Measurements from ENCODE around the gene SLC27A5. TPM values are rescaled to one million over a fixed set of nuclear protein-coding genes. Genes with fewer than 3 reads are reported as not detected.

SLC27A5 gene
- total RNA-seq, 1 experiment from 2014 or later, result 0.55 TPM

DNA sequence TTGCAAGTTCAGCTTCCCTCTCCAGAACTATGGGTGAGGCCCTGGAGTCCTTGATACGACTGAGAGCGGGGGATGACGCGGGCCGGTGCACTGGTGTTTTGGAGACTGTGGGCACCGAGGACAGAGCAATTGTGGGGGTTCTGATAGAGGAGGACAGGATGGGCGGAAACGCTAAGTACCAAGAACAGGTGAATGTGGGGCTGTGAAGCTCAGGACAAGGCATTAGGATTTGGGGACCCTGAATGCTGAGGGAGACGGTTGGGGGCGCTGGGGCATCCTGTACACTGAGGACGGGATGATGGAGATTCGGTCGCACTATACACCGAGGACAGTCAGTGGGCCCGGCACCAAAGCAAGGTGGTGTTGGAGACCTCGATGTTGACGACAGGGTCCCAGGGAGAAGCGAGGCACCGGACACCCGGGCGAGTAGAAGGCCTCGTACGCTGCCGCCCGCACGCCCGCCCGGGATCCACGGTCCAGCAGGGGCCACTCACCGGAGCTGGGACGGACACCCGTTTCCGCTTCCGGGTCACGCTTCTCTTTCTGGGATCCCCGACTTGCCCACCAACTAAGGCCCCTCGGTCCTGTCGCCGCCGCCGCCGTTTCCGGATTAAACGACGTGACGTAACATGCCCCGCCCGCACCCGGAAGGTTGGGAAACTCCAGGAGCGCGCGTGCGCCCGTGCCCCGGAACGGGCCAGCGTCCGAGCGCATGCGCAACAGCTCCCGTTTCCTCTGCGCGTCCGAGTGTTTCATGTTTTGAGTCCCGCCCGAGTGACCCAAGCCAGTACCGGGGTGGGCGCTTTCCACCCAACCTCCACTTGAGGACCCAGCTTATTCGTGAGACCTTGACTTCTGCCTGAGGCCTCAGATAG, 42.9 kb upstream of the SLC27A5 start, which contains the start of gene CHMP2A:
Gene CHMP2A, minus strand, starts transcription at position 612 of the 875 bp plus-strand sequence. CDS start 893 bp downstream, outside the sequence.
- Histone ChIP-seq H3K27ac (peak within 1 kb of the TSS; percentile 65), H3K27me3 (replicated peaks) (no peaks in the 10 kb centered on the region), H3K4me3 (peak within 1 kb of the TSS; percentile 47), H3K9me3 (replicated peaks) (no peaks in the 10 kb centered on the region), H3K36me3 (peaks cover 77% of the 10 kb centered on the region), H3K4me1 (replicated peaks) (peaks cover 28% of the 10 kb centered on the region)
- peak; percentile 92 to 99 for DNase-seq (ENCODE audit: low read depth in 1 of 2, low spot score in 2 of 2)

DNA sequence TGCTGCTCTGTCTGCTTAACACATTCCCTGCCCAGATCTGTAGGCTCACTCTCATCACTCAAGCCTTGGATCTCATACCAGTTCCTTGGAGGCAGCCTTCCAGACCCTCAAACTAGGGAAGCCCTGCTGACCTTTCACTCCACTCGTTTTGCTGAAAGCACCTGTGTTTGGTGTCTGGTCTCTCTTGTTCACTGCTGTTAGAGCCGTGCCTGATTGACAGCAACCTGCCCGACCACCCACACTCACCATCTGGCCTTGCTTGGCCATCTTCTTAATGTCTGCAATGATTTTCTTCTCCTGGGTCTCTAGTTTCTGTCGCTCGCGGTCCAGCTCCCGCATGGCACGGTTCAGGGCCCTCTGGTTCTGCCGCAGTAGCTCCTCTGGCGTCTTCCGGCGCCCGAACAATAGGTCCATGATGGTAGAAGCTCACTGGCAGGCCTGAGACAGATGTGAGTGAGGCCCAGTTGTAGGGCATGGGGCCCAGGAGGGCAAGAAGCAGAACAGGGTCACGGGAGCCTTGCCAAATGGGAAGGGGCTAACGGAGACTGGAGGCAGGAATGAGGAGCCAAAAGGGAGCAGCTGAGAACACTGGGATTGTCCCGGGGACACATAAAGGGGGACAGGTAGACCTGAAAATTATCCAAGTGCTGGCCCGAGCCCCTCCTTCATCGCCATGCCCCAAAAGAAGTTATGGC, 42.2 kb upstream of the SLC27A5 start:
- Histone ChIP-seq H3K4me3 (peak overlapping the region; percentile 47), H3K27ac (peak overlapping the region; percentile 65; the same call in 1 of the 2 replicates), H3K27me3 (replicated peaks) (no peaks in the 10 kb centered on the region), H3K4me1 (replicated peaks) (peaks cover 25% of the 10 kb centered on the region), H3K36me3 (peaks cover 85% of the 10 kb centered on the region), H3K9me3 (replicated peaks) (no peaks in the 10 kb centered on the region)
- peak in 1 of 2 experiments; percentile 22 for DNase-seq (ENCODE audit: low read depth in 1 of 2, low spot score in 2 of 2)

DNA sequence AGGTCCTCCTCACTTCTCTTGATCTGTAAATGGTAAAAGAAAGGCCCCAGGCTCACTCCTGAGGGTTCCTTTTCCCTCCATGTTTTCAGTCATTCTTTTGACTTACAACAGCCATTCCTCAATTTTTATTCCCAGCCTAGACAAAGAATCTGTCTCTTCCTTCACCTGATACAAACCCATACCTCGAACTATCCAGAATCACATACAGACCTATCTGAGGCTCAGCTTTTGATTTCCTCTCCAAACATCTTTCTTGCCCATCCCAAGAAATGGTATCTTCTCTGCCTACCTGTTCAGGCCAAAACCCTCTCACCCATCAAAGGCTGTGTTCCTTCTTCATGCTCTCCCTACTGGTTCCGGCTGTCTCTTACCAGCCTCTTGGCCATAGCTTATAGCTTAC, 40.9 kb upstream of the SLC27A5 start:
- Histone ChIP-seq H3K27me3 (replicated peaks) (no peaks in the 10 kb centered on the region), H3K27ac (no peak overlapping the region), H3K36me3 (peaks cover 93% of the 10 kb centered on the region), H3K4me3 (no peak overlapping the region), H3K4me1 (replicated peaks) (peaks cover 25% of the 10 kb centered on the region), H3K9me3 (replicated peaks) (no peaks in the 10 kb centered on the region)
- no peak for DNase-seq (ENCODE audit: low read depth in 1 of 2, low spot score in 2 of 2)

DNA sequence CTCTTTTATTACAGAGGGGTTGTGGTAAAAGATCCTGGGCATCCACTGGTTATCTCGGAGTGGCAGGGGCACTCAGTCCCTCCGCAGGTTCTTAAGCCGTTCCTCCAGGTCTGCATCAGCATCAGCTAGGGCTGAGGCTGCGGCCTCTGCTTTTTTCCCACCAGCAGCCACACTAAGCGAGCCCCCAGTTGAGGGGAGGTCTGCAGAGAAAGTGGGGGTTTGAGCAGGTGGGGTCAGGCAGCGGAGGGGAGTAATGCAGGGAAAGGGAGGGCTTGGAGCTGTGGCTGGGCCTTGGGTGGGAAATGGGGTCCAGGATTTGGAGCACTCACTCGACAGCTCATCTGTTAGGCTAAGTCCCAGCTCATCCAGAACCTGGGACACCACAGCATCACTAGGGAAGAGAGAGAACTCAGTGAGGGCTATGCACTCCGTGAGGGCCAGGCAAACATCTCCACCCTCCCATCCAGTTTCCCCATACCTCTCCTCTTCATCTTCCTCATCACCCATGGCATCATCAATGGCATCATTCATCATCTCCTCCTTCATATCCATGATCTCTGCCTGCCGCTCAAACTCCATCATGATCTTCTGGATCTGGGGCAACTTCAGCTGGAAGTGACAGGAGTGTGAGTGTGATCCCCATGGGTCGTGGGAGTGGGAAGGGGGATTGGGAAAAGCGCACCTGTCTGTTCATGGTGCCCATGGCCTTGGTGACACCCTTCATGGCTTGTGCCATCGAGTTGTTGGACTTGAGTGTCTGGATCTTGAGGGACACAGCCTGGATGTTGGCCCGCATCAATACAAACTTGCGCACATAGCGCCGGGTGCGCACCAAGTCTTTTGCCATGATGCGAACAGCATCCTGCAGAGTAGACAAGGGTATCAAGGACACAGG, 40.0 kb upstream of the SLC27A5 start:
- no peak for DNase-seq (ENCODE audit: low read depth in 1 of 2, low spot score in 2 of 2)
- Histone ChIP-seq H3K9me3 (replicated peaks) (no peaks in the 10 kb centered on the region), H3K4me3 (no peak overlapping the region), H3K4me1 (replicated peaks) (peaks cover 20% of the 10 kb centered on the region), H3K36me3 (peaks cover 95% of the 10 kb centered on the region), H3K27me3 (replicated peaks) (no peaks in the 10 kb centered on the region), H3K27ac (no peak overlapping the region)

DNA sequence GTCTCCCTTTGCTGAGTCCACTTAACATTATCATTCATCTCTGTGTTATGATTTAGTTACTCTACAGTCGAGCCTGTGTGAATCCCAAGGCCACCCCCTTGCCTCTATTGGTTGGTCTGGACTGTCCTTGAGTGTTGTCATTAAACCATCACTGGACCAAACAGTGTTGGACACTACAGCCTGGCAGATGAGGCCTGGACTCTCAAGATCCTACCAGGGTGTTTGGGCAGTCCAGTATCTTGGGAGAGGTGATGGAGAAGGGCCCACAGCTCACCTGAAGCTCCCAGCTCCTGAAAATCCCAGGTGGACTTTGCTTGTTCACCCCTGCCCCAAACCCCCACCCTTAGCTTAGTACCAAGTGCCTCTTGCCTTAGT, 39.3 kb upstream of the SLC27A5 start:
- Histone ChIP-seq H3K9me3 (replicated peaks) (no peaks in the 10 kb centered on the region), H3K36me3 (peaks cover 94% of the 10 kb centered on the region), H3K4me3 (no peak overlapping the region)

DNA sequence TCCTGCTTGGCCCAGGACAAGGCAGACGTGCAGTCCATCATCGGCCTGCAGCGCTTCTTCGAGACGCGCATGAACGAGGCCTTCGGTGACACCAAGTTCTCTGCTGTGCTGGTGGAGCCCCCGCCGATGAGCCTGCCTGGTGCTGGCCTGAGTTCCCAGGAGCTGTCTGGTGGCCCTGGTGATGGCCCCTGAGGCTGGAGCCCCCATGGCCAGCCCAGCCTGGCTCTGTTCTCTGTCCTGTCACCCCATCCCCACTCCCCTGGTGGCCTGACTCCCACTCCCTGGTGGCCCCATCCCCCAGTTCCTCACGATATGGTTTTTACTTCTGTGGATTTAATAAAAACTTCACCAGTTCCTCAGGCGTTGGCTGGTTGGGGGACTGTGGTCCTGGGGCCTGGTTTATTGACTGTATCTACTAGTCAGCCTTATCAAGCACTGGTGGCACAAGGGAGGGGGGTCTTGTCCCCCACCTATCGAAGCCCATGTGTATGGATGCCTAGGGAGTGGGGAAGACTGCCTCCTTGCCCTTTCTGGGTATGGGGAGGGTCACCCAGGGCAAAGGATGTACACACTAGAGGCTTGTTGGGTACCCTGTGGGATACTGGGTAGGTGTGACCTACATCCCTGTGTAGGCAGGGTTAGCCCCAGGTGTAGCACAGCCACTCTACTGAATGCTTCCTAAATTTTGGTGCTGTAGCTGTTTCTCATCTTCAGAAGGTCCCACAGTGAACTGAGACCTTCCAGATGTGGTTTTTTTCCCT, 38.8 kb upstream of the SLC27A5 start:
- no peak overlapping the region for H3K27ac ChIP-seq
- H3K4me1 ChIP-seq (replicated peaks), result peaks cover 29% of the 10 kb centered on the region
- no peaks in the 10 kb centered on the region for H3K27me3 ChIP-seq (replicated peaks)
- no peaks in the 10 kb centered on the region for H3K9me3 ChIP-seq (replicated peaks)
- H3K36me3 ChIP-seq, result peaks cover 96% of the 10 kb centered on the region
- no peak overlapping the region for H3K4me3 ChIP-seq
- no peak for DNase-seq (ENCODE audit: low read depth in 1 of 2, low spot score in 2 of 2)

More for the DNA sequence above, 39.3 kb upstream of the SLC27A5 start:
- Histone ChIP-seq H3K4me1 (replicated peaks) (peaks cover 24% of the 10 kb centered on the region), H3K27me3 (replicated peaks) (no peaks in the 10 kb centered on the region), H3K27ac (no peak overlapping the region)
- DNase-seq (ENCODE audit: low read depth in 1 of 2, low spot score in 2 of 2), result no peak

DNA sequence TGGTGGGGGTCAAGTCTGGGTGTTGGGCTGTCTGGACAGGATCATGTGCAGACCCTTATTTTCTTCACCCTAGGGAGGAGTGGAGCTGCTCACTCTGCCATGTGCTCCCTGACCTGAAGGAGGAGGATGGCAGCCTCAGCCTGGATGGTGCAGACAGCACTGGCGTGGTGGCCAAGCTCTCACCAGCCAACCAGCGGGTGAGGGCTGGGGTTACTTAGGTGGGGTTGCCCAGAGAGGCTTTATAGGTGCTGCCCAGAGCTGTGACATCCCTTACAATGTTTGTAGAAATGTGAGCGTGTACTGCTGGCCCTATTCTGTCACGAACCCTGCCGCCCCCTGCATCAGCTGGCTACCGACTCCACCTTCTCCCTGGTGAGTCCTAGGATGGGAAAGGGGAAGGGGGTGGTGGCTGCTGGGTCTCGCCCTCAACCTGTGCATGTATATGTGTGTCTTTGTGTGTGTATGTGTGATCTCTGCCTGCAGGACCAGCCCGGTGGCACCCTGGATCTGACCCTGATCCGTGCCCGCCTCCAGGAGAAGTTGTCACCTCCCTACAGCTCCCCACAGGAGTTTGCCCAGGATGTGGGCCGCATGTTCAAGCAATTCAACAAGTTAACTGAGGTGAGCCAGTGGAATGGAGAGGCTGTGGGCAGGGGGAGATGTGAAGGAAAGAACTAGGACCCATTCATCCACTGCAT, 38.0 kb upstream of the SLC27A5 start:
- Histone ChIP-seq H3K36me3 (peaks cover 98% of the 10 kb centered on the region), H3K9me3 (replicated peaks) (peaks cover 3% of the 10 kb centered on the region), H3K27me3 (replicated peaks) (no peaks in the 10 kb centered on the region), H3K4me3 (no peak overlapping the region), H3K27ac (no peak overlapping the region), H3K4me1 (replicated peaks) (peaks cover 24% of the 10 kb centered on the region)
- no peak for DNase-seq (ENCODE audit: low read depth in 1 of 2, low spot score in 2 of 2)

DNA sequence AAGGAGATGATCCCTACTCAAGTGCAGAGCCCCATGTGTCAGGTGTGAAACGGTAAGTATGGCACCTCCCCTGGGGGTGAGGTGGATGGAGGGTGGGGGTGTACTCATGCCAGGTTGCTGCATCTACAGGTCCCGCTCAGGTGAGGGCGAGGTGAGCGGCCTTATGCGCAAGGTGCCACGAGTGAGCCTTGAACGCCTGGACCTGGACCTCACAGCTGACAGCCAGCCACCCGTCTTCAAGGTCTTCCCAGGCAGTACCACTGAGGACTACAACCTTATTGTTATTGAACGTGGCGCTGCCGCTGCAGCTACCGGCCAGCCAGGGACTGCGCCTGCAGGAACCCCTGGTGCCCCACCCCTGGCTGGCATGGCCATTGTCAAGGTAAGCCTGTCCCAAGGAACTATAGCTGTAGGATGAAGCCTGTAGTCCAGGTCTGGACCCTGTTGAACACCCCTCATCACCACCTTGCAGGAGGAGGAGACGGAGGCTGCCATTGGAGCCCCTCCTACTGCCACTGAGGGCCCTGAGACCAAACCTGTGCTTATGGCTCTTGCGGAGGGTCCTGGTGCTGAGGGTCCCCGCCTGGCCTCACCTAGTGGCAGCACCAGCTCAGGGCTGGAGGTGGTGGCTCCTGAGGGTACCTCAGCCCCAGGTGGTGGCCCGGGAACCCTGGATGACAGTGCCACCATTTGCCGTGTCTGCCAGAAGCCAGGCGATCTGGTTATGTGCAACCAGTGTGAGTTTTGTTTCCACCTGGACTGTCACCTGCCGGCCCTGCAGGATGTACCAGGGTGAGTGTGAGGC, 37.3 kb upstream of the SLC27A5 start:
- H3K4me3 ChIP-seq, result no peak overlapping the region
- peaks cover 16% of the 10 kb centered on the region for H3K4me1 ChIP-seq (replicated peaks)
- peaks cover 4% of the 10 kb centered on the region for H3K9me3 ChIP-seq (replicated peaks)
- H3K27ac ChIP-seq, result no peak overlapping the region
- DNase-seq (ENCODE audit: low read depth in 1 of 2, low spot score in 2 of 2), result no peak
- peaks cover 93% of the 10 kb centered on the region for H3K36me3 ChIP-seq
- H3K27me3 ChIP-seq (replicated peaks), result no peaks in the 10 kb centered on the region

DNA sequence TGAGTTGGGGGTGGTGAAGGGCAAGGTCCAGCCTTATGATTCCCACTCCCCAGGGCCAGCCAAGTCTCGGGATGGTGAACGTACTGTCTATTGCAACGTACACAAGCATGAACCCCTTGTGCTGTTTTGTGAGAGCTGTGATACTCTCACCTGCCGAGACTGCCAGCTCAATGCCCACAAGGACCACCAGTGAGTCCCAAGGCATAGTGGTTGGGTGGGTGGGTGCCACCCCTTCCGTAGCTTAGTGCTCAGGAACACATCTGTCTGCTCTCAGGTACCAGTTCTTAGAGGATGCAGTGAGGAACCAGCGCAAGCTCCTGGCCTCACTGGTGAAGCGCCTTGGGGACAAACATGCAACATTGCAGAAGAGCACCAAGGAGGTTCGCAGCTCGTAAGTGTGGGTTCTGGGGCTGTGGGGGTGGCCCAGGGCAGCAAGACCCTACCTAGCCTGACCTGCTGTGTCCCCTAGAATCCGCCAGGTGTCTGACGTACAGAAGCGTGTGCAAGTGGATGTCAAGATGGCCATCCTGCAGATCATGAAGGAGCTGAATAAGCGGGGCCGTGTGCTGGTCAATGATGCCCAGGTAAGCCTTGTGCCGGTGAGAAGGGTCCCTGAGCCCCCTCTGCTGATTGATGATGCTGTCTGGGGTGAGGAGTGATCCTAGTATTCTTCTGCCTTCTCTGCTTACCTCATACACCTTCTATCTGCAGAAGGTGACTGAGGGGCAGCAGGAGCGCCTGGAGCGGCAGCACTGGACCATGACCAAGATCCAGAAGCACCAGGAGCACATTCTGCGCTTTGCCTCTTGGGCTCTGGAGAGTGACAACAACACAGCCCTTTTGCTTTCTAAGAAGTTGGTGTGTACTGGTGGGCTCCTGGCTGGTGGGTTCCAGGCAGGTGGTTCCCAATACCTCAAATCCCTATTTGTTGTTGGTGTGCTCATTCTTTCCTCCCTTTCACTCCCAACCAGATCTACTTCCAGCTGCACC, 35.8 kb upstream of the SLC27A5 start:
- H3K27ac ChIP-seq, result no peak overlapping the region
- H3K36me3 ChIP-seq, result peaks cover 79% of the 10 kb centered on the region
- peaks cover 4% of the 10 kb centered on the region for H3K9me3 ChIP-seq (replicated peaks)
- peaks cover 16% of the 10 kb centered on the region for H3K4me1 ChIP-seq (replicated peaks)
- H3K27me3 ChIP-seq (replicated peaks), result no peaks in the 10 kb centered on the region
- no peak for DNase-seq (ENCODE audit: low read depth in 1 of 2, low spot score in 2 of 2)
- H3K4me3 ChIP-seq, result no peak overlapping the region

DNA sequence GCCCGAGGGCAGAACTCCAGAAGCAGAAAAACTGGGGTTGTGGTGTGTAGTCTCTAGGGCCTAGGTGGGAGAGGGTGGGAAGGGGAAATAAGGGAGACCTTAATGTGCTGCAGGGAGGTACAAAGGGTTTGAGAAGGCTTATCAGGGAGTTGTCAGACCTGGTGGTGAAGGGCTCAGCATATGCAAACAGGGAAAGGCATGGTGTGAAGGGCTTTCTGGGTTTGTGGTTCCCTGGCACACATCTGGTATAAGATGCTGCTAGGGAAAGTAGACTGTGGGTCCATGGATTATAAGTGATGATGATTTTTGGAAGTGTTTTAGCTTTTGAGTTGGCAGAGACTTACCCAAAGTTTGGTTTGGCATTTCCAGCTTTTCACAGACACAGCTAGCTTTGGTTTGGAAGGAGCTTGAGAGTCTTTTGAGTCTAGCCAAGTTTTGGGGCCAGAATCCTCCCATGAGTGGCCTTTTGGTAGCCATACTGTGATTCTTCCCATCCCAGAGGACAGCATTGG, 34.3 kb upstream of the SLC27A5 start:
- Histone ChIP-seq H3K27ac (no peak overlapping the region), H3K27me3 (replicated peaks) (no peaks in the 10 kb centered on the region), H3K4me1 (replicated peaks) (peaks cover 16% of the 10 kb centered on the region), H3K36me3 (peaks cover 63% of the 10 kb centered on the region), H3K9me3 (replicated peaks) (peaks cover 4% of the 10 kb centered on the region), H3K4me3 (peak overlapping the region; percentile 99)
- no peak for DNase-seq (ENCODE audit: low read depth in 1 of 2, low spot score in 2 of 2)

All from SJSA1 (cell line).